ENCODE results near the gene SPATA31E1. TPM values are rescaled to one million over a fixed set of nuclear protein-coding genes. Genes with fewer than 3 reads are reported as not detected.
"Not testable (repeated sequence)": the region's sequence is repeated elsewhere in the genome, so short reads cannot be mapped to it uniquely, and the experiment has no call there.

SPATA31E1 gene
- polyA plus RNA-seq, 1 donor, result not detected

DNA sequence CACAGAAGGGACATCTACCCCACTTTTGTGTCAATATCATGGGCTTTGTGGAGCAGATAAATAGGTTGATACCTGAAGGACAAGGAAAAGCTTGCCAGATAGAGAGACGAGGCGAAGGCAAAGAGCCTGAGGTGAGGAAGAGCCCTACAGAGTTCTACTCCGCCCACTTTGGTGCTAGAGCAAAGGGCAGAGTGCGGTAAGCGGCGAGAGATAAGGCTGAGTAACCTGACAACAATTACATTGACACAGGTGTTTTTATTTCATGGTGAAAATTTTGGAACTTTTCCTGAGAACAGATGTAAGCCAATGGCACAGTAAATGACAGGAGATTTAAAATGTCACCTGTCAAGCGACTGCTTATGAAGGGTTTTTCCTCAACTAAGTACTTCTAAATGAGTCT lies 51.8 kb downstream of the SPATA31E1 start:
- not testable (repeated sequence) for DNase-seq

GRCh38 chr9:87937352-87937751 lies 54.7 kb downstream of the SPATA31E1 start:
- DNase-seq, result not testable (repeated sequence)

DNA sequence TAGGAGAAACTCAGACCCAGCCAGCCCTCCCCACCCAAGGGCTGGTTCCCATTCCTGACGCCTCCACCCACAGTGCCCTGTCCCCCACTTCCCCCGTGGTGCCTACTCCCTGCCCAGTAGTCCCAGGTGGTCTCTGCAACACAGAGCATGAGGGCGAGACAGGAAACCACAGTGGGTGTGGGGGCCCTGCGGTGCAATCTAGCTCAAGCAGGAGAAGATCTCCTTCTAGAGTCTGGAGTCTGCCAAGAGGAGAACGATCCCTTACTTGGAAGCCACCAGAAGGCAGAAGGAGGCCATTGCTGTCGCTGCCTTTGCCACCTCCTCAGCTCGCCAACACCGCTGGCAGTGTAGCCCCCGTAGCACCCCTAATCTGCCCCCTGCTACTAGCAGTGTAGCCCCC lies 55.2 kb downstream of the SPATA31E1 start:
- not testable (repeated sequence) for DNase-seq

- not testable (repeated sequence) for DNase-seq
Observed at GRCh38 chr9:87938336-87938735, 55.7 kb downstream of the SPATA31E1 start.

Other genes with a start within 250 kb of the SPATA31E1 start
- 158 TPM for gene CTSL, start 156.8 kb upstream of the SPATA31E1 start, polyA plus RNA-seq (ENCODE audit: insufficient read length)
- 0.58 TPM for gene SPATA31C1, start 35.1 kb downstream of the SPATA31E1 start, polyA plus RNA-seq (ENCODE audit: insufficient read length)
- gene CDK20, start 91.7 kb downstream of the SPATA31E1 start, polyA plus RNA-seq (ENCODE audit: insufficient read length), result 22.1 TPM